Fibroblast of the aortic adventitia (primary cell): ENCODE measurements around the gene ETV6. TPM values are rescaled to one million over a fixed set of nuclear protein-coding genes. Genes with fewer than 3 reads are reported as not detected.
A peak's percentile ranks its signal among the peaks of the same experiment; 100 is the strongest.

Experiments used
- DNase-seq: peaks from one replicate; pipeline ENCODE4 v3.0.0-alpha.2; 2010; ENCODE audit warnings: low read depth
- H3K4me3 ChIP-seq: 2 replicates; pipeline ENCODE4 v1.5.1; 2011; ENCODE audit warnings: low read depth, mild to moderate bottlenecking, control low read depth, low read length, moderate library complexity
- CTCF ChIP-seq: IDR thresholded peaks from 2 replicates; pipeline ENCODE4 v1.5.1; 2011; ENCODE audit warnings: mild to moderate bottlenecking, low read length, control low read depth, inconsistent platforms; ENCODE audit not compliant: insufficient read depth
- total RNA-seq: library from RNA; depleted of rRNA; stranded (reverse); fragments of >200 nt; gene quantifications from 2 replicates; pipeline ENCODE4 v1.2.3, GENCODE V29; 2012; ENCODE audit warnings: low replicate concordance

Gene ETV6
- total RNA-seq, 1 donor = 6.1 TPM

- DNase-seq = no peak
- TF ChIP-seq CTCF = no peak
- H3K4me3 ChIP-seq = no peak overlapping the region
Observed at GRCh38 chr12:11697131-11697530, 47.7 kb downstream of the ETV6 start.

GRCh38 chr12:11697670-11698387 lies 48.4 kb downstream of the ETV6 start:
- TF ChIP-seq CTCF = no peak
- no peak overlapping the region for H3K4me3 ChIP-seq
- peak; percentile 77 for DNase-seq

GRCh38 chr12:11698729-11699128 lies 49.3 kb downstream of the ETV6 start:
- TF ChIP-seq CTCF = no peak
- no peak for DNase-seq
- no peak overlapping the region for H3K4me3 ChIP-seq

GRCh38 chr12:11701433-11701832 lies 52.0 kb downstream of the ETV6 start:
- no peak for TF ChIP-seq CTCF
- no peak for DNase-seq
- H3K4me3 ChIP-seq = no peak overlapping the region

GRCh38 chr12:11702959-11703358 lies 53.5 kb downstream of the ETV6 start:
- TF ChIP-seq CTCF = no peak
- no peak for DNase-seq
- no peak overlapping the region for H3K4me3 ChIP-seq

- H3K4me3 ChIP-seq = no peak overlapping the region
- TF ChIP-seq CTCF = no peak
- DNase-seq = no peak
Observed at GRCh38 chr12:11703378-11703777, 53.9 kb downstream of the ETV6 start.

- no peak for TF ChIP-seq CTCF
- H3K4me3 ChIP-seq = no peak overlapping the region
- DNase-seq = no peak
Observed at GRCh38 chr12:11704089-11704488, 54.6 kb downstream of the ETV6 start.
